Neural progenitor cell (in vitro differentiated cells): ENCODE data around the gene ZNF684. TPM values are rescaled to one million over a fixed set of nuclear protein-coding genes. Genes with fewer than 3 reads are reported as not detected.
"Not testable (repeated sequence)": the region's sequence is repeated elsewhere in the genome, so short reads cannot be mapped to it uniquely, and the experiment has no call there.

ENCODE experiments used
- DNase-seq: peaks from one replicate; pipeline ENCODE4 v3.0.0-alpha.2; 2016; ENCODE audit warnings: low spot score
- H2AFZ ChIP-seq: fragments of 200-600 bp; sonication (generic); replicated peaks from 2 replicates; pipeline ENCODE4 v1.6.1; 2016; ENCODE audit warnings: antibody characterized with exemption
- H3F3A ChIP-seq: fragments of 200-600 bp; sonication (generic); 2 replicates; pipeline ENCODE4 v1.6.1; 2016; ENCODE audit warnings: antibody characterized with exemption, low read depth
- H3K27ac ChIP-seq: fragments of 200-600 bp; sonication (generic); 2 replicates; pipeline ENCODE4 v1.5.1; 2016; ENCODE audit warnings: mild to moderate bottlenecking
- H3K27me3 ChIP-seq: fragments of 200-600 bp; sonication (generic); 2 replicates; pipeline ENCODE4 v1.6.1; 2016; ENCODE audit warnings: mild to moderate bottlenecking, moderate library complexity
- H3K36me3 ChIP-seq: fragments of 200-600 bp; sonication (generic); 2 replicates; pipeline ENCODE4 v1.5.1; 2016
- H3K4me1 ChIP-seq: fragments of 200-600 bp; sonication (generic); 2 replicates; pipeline ENCODE4 v1.6.1; 2016; ENCODE audit warnings: mixed run types
- H3K4me2 ChIP-seq: fragments of 200-600 bp; sonication (generic); 2 replicates; pipeline ENCODE4 v1.6.1; 2016
- H3K4me3 ChIP-seq: fragments of 200-600 bp; sonication (generic); 2 replicates; pipeline ENCODE4 v1.5.1; 2016
- H3K79me2 ChIP-seq: fragments of 200-600 bp; sonication (generic); 2 replicates; pipeline ENCODE4 v1.6.1; 2016; ENCODE audit warnings: low read depth
- H3K9ac ChIP-seq: fragments of 200-600 bp; sonication (generic); 2 replicates; pipeline ENCODE4 v1.6.1; 2016
- H3K9me3 ChIP-seq: fragments of 200-600 bp; sonication (generic); 2 replicates; pipeline ENCODE4 v1.5.1; 2016; ENCODE audit warnings: low read depth
- H4K20me1 ChIP-seq: fragments of 200-600 bp; sonication (generic); 2 replicates; pipeline ENCODE4 v1.6.1; 2016; ENCODE audit warnings: low read depth
- H3K27ac Mint-ChIP-seq: 3 replicates; pipeline ENCODE4 v1.8.0; 2021; ENCODE audit warnings: mixed read lengths
- H3K27me3 Mint-ChIP-seq: 2 replicates; pipeline ENCODE4 v1.8.0; 2022; ENCODE audit warnings: low read depth, mild to moderate bottlenecking, inconsistent platforms, moderate library complexity, mixed read lengths; ENCODE audit not compliant: insufficient read depth
- H3K36me3 Mint-ChIP-seq: 3 replicates; pipeline ENCODE4 v1.8.0; 2021; ENCODE audit warnings: mixed read lengths
- H3K4me1 Mint-ChIP-seq: 3 replicates; pipeline ENCODE4 v1.8.0; 2021; ENCODE audit warnings: mixed read lengths
- H3K4me3 Mint-ChIP-seq: 3 replicates; pipeline ENCODE4 v1.8.0; 2021; ENCODE audit warnings: mild to moderate bottlenecking, moderate library complexity, mixed read lengths
- H3K9me3 Mint-ChIP-seq: 3 replicates; pipeline ENCODE4 v1.8.0; 2020; ENCODE audit warnings: mixed read lengths
- CTCF ChIP-seq: fragments of 200-600 bp; sonication (generic); IDR thresholded peaks from 2 replicates; pipeline ENCODE4 v1.5.1; 2017; ENCODE audit warnings: antibody characterized with exemption, mild to moderate bottlenecking
- EZH2 ChIP-seq: fragments of 200-600 bp; sonication (generic); IDR thresholded peaks from 2 replicates; pipeline ENCODE4 v1.6.1; 2017; ENCODE audit warnings: antibody characterized with exemption, mild to moderate bottlenecking, moderate library complexity
- EZH2phosphoT487 ChIP-seq: fragments of 200-600 bp; sonication (generic); IDR thresholded peaks from 2 replicates; pipeline ENCODE4 v1.6.1; 2017; ENCODE audit warnings: antibody characterized with exemption
- total RNA-seq: library from RNA; depleted of rRNA; stranded (reverse); fragments of >200 nt; gene quantifications from 2 replicates; pipeline ENCODE4 v1.2.3, GENCODE V29; 2015; ENCODE audit warnings: low replicate concordance

Gene ZNF684
- 5.8 and 7.6 TPM in 2 replicates for total RNA-seq

DNA sequence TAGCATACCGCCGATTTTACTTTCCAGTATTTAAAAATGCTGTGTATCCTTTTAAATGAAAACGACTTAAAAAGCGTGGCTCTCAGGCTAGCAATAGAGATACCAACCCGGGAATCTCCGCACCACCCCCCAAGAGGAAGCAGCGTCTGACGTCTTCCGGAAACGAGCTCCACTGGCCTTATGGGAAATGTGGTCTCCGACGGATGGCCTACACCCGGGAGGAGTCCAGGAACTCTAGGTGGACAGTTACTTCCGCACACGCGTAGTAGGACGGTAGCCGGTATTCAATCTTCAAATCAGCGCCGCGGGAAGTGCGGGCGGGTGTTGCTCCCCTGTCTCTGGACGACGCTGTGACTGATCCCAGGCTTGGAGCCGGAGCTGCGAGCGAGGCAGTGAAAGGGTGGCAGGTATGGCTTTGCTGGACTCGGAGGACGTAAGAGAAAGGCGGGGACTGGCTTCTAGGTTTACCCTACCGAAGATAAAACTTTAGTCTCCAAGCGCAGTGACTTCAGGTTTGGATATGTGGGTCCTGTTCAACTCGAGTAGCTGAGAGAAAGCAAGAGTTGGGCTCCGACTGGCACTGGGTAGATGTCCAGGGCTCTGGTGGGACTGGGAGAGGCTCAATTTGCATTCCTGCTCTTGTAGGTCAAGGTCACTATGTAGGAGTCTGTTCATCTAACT, at the start of gene ZNF684:
Gene ZNF684 (plus strand): TSS at position 257 of the 681 bp plus-strand sequence. CDS start 1,530 bp downstream, outside the sequence.
- Histone ChIP-seq H3K4me1 (peaks cover 3% of the 10 kb centered on the region), H3K4me2 (peak within 1 kb of the TSS; percentile 82), H3F3A (no peaks in the 10 kb centered on the region), H3K9me3 (no peaks in the 10 kb centered on the region), H3K36me3 (no peaks in the 10 kb centered on the region), H2AFZ (peak within 1 kb of the TSS; percentile 93), H3K27ac (no peak within 1 kb of the TSS), H4K20me1 (no peaks in the 10 kb centered on the region), H3K4me3 (peak within 1 kb of the TSS; percentile 79), H3K79me2 (no peaks in the 10 kb centered on the region), H3K9ac (peak within 1 kb of the TSS; percentile 56), H3K27me3 (no peaks in the 10 kb centered on the region)
- Mint-ChIP-seq H3K27ac (peak within 1 kb of the TSS; percentile 38), H3K27me3 (no peaks in the 10 kb centered on the region), H3K4me1 (peaks cover 14% of the 10 kb centered on the region), H3K36me3 (peaks cover 3% of the 10 kb centered on the region), H3K4me3 (peak within 1 kb of the TSS; percentile 98), H3K9me3 (peaks cover 8% of the 10 kb centered on the region)
- peak; percentile 93 for DNase-seq
- TF ChIP-seq CTCF (no peak), EZH2phosphoT487 (no peak), EZH2 (no peak)

- Mint-ChIP-seq H3K36me3 (peaks cover 53% of the 10 kb centered on the region), H3K4me3 (no peak overlapping the region), H3K27ac (no peak overlapping the region), H3K4me1 (no peaks in the 10 kb centered on the region), H3K27me3 (no peaks in the 10 kb centered on the region), H3K9me3 (peaks cover 59% of the 10 kb centered on the region)
- Histone ChIP-seq H3K4me2 (no peak overlapping the region), H3K36me3 (peaks cover 44% of the 10 kb centered on the region), H3K9me3 (peaks cover 27% of the 10 kb centered on the region), H3K27me3 (no peaks in the 10 kb centered on the region), H3K79me2 (no peaks in the 10 kb centered on the region), H3K4me3 (no peak overlapping the region), H4K20me1 (no peaks in the 10 kb centered on the region), H3K4me1 (no peaks in the 10 kb centered on the region), H3F3A (no peaks in the 10 kb centered on the region), H3K9ac (no peak overlapping the region), H3K27ac (no peak overlapping the region), H2AFZ (no peak overlapping the region)
- TF ChIP-seq CTCF: no peak
- no peak for TF ChIP-seq EZH2phosphoT487
- no peak for TF ChIP-seq EZH2
- no peak for DNase-seq
These were observed 36.0 kb upstream of the ZNF684 start for GRCh38 chr1:40495315-40495903.

GRCh38 chr1:40502651-40503050, 28.8 kb upstream of the ZNF684 start:
- H3K4me3 ChIP-seq, H3K27me3 Mint-ChIP-seq, H3K27ac ChIP-seq, H4K20me1 ChIP-seq, H3K27me3 ChIP-seq, H3K36me3 ChIP-seq, H3K4me2 ChIP-seq, H3K9me3 ChIP-seq, H2AFZ ChIP-seq, H3K4me3 Mint-ChIP-seq, H3K79me2 ChIP-seq, H3K4me1 ChIP-seq, H3K4me1 Mint-ChIP-seq, H3F3A ChIP-seq, H3K27ac Mint-ChIP-seq, DNase-seq, H3K9ac ChIP-seq: not testable (repeated sequence)
- peaks cover 58% of the 10 kb centered on the region for H3K9me3 Mint-ChIP-seq
- peaks cover 33% of the 10 kb centered on the region for H3K36me3 Mint-ChIP-seq

DNA sequence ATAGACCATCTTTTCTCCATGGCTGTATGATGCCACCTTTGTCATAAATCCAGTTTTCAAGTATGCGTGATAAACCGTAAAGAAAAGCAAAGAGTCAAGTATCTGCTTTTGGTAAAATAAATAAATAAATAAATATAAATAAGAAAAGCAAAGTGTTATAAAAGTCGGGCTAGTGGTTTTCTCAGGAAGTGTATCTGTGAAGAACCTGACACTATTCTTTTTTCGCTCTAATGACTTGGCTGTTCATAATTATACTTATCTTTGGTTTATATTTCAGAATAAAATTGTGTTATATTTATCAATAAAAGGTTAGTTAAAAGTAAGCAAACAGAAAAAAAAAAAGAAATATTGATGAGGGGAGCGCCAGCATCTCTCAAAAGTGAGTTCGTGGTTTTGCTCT, 23.5 kb upstream of the ZNF684 start:
- Histone ChIP-seq H3K9ac (no peak overlapping the region), H3K27ac (no peak overlapping the region), H3K79me2 (peaks cover 3% of the 10 kb centered on the region), H3K4me3 (peak overlapping the region; percentile 51), H3K4me1 (peaks cover 5% of the 10 kb centered on the region), H3F3A (no peaks in the 10 kb centered on the region), H3K9me3 (peaks cover 6% of the 10 kb centered on the region), H4K20me1 (no peaks in the 10 kb centered on the region), H3K27me3 (peaks cover 7% of the 10 kb centered on the region), H3K4me2 (peak overlapping the region; percentile 78), H3K36me3 (peaks cover 3% of the 10 kb centered on the region), H2AFZ (peak overlapping the region; percentile 95)
- no peak for DNase-seq
- no peak for TF ChIP-seq EZH2
- TF ChIP-seq EZH2phosphoT487: no peak
- TF ChIP-seq CTCF: no peak
- Mint-ChIP-seq H3K4me1 (peaks cover 7% of the 10 kb centered on the region), H3K27me3 (peaks cover 10% of the 10 kb centered on the region), H3K36me3 (peaks cover 29% of the 10 kb centered on the region), H3K27ac (no peak overlapping the region), H3K9me3 (peaks cover 64% of the 10 kb centered on the region), H3K4me3 (peak overlapping the region; percentile 88)
